ENCODE measurements around the gene CABYR.

CABYR gene, protein sequence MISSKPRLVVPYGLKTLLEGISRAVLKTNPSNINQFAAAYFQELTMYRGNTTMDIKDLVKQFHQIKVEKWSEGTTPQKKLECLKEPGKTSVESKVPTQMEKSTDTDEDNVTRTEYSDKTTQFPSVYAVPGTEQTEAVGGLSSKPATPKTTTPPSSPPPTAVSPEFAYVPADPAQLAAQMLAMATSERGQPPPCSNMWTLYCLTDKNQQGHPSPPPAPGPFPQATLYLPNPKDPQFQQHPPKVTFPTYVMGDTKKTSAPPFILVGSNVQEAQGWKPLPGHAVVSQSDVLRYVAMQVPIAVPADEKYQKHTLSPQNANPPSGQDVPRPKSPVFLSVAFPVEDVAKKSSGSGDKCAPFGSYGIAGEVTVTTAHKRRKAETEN

GRCh38 chr18:24138789-24139616, at the start of gene CABYR:
TSS of gene CABYR (plus strand) at chr18:24139062. CDS start at chr18:24143115, 4,053 bp downstream.
- DNase-seq (ENCODE audit: low spot score), result peak; percentile 86

GRCh38 chr18:24089076-24089475, 49.8 kb upstream of the CABYR start:
- no peak for DNase-seq (ENCODE audit: low spot score)

- DNase-seq (ENCODE audit: low spot score), result no peak
Measured at GRCh38 chr18:24089515-24090337, 49.1 kb upstream of the CABYR start.

GRCh38 chr18:24090876-24091275, 48.0 kb upstream of the CABYR start:
- no peak for DNase-seq (ENCODE audit: low spot score)

DNA sequence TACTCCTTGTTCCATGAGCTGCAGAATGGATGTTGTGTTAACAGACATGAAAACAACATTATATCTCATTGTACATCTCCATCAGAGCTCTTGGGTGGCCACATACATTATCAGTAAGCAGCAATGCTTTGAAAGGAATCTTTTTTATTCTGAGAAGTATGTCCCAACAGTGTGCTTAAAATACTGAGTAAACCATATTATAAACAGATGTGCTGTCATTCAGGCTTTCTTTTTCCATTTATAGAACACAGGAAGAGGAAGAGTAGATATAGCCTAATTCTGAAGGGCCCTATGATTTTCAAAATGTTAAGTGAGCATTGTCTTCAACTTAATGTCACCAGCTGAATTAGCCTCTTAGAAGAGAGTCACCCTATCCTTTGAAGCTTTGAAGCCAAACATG, 44.3 kb upstream of the CABYR start:
- DNase-seq (ENCODE audit: low spot score), result no peak

DNA sequence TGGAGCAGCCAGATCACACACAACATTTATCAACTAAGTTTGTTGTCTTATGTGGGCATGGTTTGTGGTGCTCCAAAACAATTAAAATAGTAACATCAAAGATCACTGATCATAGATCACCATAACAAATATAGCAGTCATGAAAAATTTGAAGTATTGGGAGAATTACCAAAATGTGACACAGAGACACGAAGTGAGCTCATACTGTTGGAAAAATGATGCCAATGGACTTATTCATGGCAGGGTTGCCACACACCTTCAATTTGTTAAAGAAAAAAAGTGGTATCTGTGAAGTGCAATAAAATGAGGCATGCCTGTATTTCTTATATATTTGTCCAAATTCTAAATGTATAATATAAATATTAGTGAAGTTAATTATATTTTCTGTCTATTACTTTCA, 42.9 kb upstream of the CABYR start:
- DNase-seq (ENCODE audit: low spot score), result no peak

GRCh38 chr18:24103320-24104021, 35.4 kb upstream of the CABYR start:
- no peak for DNase-seq (ENCODE audit: low spot score)

DNA sequence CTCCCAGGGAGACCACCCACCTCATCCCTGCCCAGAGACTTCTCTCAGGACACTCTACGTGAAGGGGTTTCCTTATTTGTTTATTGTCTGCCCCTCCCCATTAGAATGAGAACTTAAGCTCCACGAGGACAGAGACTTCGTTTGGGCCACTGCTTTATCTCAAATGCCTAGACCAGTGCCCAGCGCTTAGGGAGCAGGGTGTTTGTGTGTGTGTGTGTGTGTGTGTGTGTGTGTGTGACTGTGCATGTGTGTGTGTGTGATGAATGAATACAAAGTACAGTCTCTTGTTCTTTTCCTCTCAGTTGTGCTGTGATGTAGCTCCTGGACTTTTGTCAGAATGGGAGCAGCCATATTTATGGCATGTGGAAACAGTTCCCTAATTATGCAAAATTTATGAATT, 34.4 kb upstream of the CABYR start:
- no peak for DNase-seq (ENCODE audit: low spot score)

DNA sequence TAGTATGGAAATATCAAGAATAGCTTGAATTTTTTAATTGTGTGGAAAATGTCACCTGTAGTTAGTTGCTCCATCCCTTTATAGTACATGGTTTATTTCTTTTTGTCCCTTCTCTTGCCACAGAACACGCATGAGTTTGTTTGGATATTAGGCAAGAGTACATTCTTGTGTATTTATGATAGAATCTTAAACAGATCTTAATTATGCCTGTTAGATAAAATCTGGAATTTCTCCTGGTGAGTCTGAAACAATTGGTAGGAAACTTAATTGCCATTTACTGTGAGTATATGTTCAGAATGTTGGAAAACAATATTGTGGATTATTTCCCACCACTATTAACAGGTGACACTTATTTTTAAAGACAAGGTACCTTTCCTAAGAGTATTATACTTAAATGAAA, 30.2 kb upstream of the CABYR start:
- no peak for DNase-seq (ENCODE audit: low spot score)

- no peak for DNase-seq (ENCODE audit: low spot score)
Measured at GRCh38 chr18:24111936-24112335, 26.9 kb upstream of the CABYR start.

- DNase-seq (ENCODE audit: low spot score), result no peak
Measured at GRCh38 chr18:24112464-24112863, 26.4 kb upstream of the CABYR start.

GRCh38 chr18:24112874-24113615, 25.8 kb upstream of the CABYR start:
- DNase-seq (ENCODE audit: low spot score), result no peak

DNA sequence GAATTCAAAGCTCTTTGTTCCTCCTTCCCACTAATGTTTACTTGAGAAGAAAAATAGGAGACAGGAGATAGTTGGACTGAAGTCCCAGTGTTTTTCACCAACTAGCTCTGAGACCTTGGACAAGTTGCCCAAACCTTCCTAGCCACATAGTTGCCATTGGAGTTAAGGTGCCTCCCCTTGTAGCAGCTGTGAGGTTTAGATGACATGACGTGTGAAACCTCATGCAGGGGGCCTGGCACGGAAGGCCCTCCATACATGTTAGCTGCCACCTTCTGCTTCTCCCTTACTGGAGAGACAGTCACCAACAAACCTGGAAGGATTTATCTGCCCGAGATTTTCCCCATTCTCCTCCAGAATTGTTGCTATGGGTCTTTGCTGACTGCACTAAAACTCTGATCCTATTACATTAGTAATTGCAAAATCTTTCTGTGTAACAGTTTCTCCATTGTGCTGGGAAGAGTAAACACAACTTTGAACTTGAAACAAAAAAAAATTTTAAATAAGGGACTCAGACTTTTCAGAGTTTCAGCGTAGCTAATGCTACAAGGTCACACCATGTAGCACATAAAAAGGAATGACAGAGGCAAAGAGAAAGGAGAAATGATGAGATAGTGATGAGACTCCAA, 23.8 kb upstream of the CABYR start:
- DNase-seq (ENCODE audit: low spot score), result no peak

GRCh38 chr18:24115628-24116027, 23.2 kb upstream of the CABYR start:
- DNase-seq (ENCODE audit: low spot score), result no peak

- DNase-seq (ENCODE audit: low spot score), result peak; percentile 60
Measured at GRCh38 chr18:24118750-24119577, 19.9 kb upstream of the CABYR start.

DNA sequence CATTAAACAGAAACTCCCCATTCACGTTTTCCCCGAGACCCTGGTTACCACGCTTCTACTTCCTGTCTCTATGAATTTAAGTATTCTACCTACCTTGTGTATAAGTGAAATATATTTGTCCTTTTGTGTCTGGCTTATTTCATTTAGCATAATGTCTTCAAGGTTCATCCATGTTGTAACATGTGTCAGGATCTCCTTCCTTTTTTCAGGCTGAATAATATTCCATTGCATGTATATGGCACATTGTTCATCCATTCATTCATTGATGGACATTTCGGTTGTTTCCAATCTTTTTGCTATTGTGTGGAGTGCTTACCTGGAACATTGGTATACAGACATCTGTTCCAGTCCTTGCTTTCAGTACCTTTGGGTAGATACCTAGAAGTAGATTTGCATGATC, 18.2 kb upstream of the CABYR start:
- DNase-seq (ENCODE audit: low spot score), result no peak

GRCh38 chr18:24121625-24122024, 17.2 kb upstream of the CABYR start:
- DNase-seq (ENCODE audit: low spot score), result no peak

GRCh38 chr18:24126155-24126961, 12.5 kb upstream of the CABYR start:
- no peak for DNase-seq (ENCODE audit: low spot score)

- no peak for DNase-seq (ENCODE audit: low spot score)
Measured at GRCh38 chr18:24127735-24128134, 11.1 kb upstream of the CABYR start.
